ENCODE measurements around the gene LRMDA.
"Not testable (repeated sequence)": the region's sequence is repeated elsewhere in the genome, so short reads cannot be mapped to it uniquely, and the experiment has no call there.

Gene LRMDA

DNA sequence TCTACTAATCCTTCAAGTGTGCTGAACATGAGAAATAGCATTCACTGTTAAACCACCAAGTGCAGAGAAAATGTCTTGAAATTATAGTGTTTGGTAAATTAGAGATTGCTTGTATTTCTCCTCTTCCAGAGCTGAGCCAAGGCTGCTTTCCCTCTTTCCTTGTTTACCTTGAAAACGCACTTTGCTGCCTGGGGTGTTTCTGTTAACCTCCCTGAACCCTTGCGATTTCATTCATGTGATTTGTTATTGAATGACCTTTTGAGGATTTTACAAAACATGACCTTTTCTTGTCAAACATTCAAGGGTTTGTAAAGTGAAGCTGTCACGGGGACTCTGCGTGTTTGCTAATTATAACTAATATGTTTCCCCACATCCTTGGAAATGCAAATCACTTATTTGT is 169.4 kb downstream of the LRMDA start:
- no peaks in the 10 kb centered on the region for H3K79me2 ChIP-seq (ENCODE audit: low read length)
- H2AFZ ChIP-seq (ENCODE audit: low read depth, low read length): no peak overlapping the region
- no peaks in the 10 kb centered on the region for H3K36me3 ChIP-seq (replicated peaks; ENCODE audit: low read depth, low read length)
- no peak overlapping the region for H3K9ac ChIP-seq (ENCODE audit: low read length)
- TF ChIP-seq, protein P1, sequence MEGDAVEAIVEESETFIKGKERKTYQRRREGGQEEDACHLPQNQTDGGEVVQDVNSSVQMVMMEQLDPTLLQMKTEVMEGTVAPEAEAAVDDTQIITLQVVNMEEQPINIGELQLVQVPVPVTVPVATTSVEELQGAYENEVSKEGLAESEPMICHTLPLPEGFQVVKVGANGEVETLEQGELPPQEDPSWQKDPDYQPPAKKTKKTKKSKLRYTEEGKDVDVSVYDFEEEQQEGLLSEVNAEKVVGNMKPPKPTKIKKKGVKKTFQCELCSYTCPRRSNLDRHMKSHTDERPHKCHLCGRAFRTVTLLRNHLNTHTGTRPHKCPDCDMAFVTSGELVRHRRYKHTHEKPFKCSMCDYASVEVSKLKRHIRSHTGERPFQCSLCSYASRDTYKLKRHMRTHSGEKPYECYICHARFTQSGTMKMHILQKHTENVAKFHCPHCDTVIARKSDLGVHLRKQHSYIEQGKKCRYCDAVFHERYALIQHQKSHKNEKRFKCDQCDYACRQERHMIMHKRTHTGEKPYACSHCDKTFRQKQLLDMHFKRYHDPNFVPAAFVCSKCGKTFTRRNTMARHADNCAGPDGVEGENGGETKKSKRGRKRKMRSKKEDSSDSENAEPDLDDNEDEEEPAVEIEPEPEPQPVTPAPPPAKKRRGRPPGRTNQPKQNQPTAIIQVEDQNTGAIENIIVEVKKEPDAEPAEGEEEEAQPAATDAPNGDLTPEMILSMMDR (IDR thresholded peaks at IDR 0.05; ENCODE audit: low read depth, low read length): no peak
- no peak for TF ChIP-seq EZH2phosphoT487 (IDR thresholded peaks at IDR 0.05; ENCODE audit: low read depth)
- H3K27me3 ChIP-seq (ENCODE audit: low read depth, low read length): no peaks in the 10 kb centered on the region
- no peak overlapping the region for H3K4me3 ChIP-seq (ENCODE audit: low read length)
- H3K9me3 ChIP-seq (ENCODE audit: insufficient read depth, low read length): no peaks in the 10 kb centered on the region
- no peaks in the 10 kb centered on the region for H4K20me1 ChIP-seq (ENCODE audit: insufficient read depth, low read length)
- no peak overlapping the region for H3K4me2 ChIP-seq (ENCODE audit: low read length)
- H3K4me1 ChIP-seq (ENCODE audit: low read length): no peaks in the 10 kb centered on the region
- no peak overlapping the region for H3K27ac ChIP-seq (ENCODE audit: low read length)

DNA sequence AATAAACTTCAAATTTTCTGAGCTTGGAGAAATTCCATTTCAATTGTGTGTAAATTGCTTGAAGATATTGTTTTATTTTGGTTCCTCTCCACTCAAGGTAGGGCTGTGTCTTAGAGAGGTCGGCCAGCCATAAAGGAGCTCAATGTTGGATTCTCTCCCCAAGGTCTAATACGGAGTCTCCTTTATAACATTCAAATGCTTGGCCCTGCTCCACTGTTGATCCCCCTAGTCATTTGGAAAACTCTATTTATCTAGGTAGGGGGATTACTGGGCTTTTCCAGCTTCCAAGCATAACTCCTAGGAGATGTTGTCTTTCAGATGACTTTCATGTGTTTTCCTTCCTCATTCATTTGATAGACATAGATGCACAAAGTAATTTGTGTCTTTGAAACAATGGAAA is 170.9 kb downstream of the LRMDA start:
- Histone ChIP-seq H4K20me1 (ENCODE audit: insufficient read depth, low read length) (no peaks in the 10 kb centered on the region), H3K9me3 (ENCODE audit: insufficient read depth, low read length) (no peaks in the 10 kb centered on the region), H3K36me3 (replicated peaks; ENCODE audit: low read depth, low read length) (no peaks in the 10 kb centered on the region), H3K79me2 (ENCODE audit: low read length) (no peaks in the 10 kb centered on the region), H3K4me3 (ENCODE audit: low read length) (no peak overlapping the region), H3K27ac (ENCODE audit: low read length) (no peak overlapping the region), H3K9ac (ENCODE audit: low read length) (no peak overlapping the region), H3K27me3 (ENCODE audit: low read depth, low read length) (no peaks in the 10 kb centered on the region), H3K4me2 (ENCODE audit: low read length) (no peak overlapping the region), H2AFZ (ENCODE audit: low read depth, low read length) (no peak overlapping the region), H3K4me1 (ENCODE audit: low read length) (peaks cover 4% of the 10 kb centered on the region; the same call in 1 of the 2 replicates)
- TF ChIP-seq, protein P1 (IDR thresholded peaks at IDR 0.05; ENCODE audit: low read depth, low read length): no peak
- no peak for TF ChIP-seq EZH2phosphoT487 (IDR thresholded peaks at IDR 0.05; ENCODE audit: low read depth)

DNA sequence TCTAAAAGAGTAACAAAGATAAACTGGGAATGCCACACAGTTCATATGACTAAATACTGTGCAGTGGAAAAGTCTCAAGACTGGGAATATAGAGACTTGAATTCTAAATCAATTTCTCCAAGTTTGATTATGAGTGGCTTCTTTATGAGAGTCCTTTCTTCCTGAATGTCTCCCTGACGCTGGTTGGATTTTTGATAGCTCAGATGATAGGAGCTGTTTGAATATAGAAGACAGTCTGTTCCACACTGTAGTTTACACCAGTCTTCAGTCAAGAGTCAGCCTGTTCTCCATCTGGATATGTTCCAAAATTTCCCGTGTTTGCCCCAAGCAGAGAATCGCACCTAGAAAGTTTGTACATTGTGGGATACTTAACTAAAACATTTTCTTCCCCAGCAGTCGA is 173.7 kb downstream of the LRMDA start:
- Histone ChIP-seq H3K4me1 (ENCODE audit: low read length) (peaks cover 4% of the 10 kb centered on the region; the same call in 1 of the 2 replicates), H3K27me3 (ENCODE audit: low read depth, low read length) (no peaks in the 10 kb centered on the region), H3K9ac (ENCODE audit: low read length) (no peak overlapping the region), H3K4me3 (ENCODE audit: low read length) (no peak overlapping the region), H4K20me1 (ENCODE audit: insufficient read depth, low read length) (no peaks in the 10 kb centered on the region), H3K4me2 (ENCODE audit: low read length) (no peak overlapping the region), H3K36me3 (replicated peaks; ENCODE audit: low read depth, low read length) (no peaks in the 10 kb centered on the region), H3K27ac (ENCODE audit: low read length) (no peak overlapping the region), H2AFZ (ENCODE audit: low read depth, low read length) (no peak overlapping the region), H3K9me3 (ENCODE audit: insufficient read depth, low read length) (no peaks in the 10 kb centered on the region), H3K79me2 (ENCODE audit: low read length) (no peaks in the 10 kb centered on the region)
- TF ChIP-seq, protein P1 (IDR thresholded peaks at IDR 0.05; ENCODE audit: low read depth, low read length): no peak
- no peak for TF ChIP-seq EZH2phosphoT487 (IDR thresholded peaks at IDR 0.05; ENCODE audit: low read depth)

DNA sequence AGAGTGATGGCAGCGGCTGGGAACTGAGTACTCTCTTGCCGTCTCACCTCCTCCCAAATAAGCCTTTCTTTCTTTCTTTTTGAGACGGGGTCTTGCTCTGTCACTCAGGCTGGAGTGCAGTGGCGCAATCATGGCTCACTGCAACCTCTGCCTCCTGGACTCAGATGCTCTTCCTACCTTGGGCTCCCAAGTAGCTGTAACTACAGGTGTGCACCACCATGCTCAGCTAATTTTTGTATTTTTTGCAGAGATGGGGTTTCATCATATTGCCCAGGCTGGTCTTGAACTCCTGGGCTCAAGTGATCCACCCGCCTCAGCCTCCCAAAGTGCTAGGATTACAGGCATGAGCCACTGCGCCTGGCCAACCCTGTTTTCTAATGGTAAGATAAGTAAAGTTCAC is 174.4 kb downstream of the LRMDA start:
- not testable (repeated sequence) for H3K9me3 ChIP-seq (ENCODE audit: insufficient read depth, low read length); H3K79me2 ChIP-seq (ENCODE audit: low read length); H3K4me3 ChIP-seq (ENCODE audit: low read length); H2AFZ ChIP-seq (ENCODE audit: low read depth, low read length); H3K27me3 ChIP-seq (ENCODE audit: low read depth, low read length); H3K4me2 ChIP-seq (ENCODE audit: low read length); H3K36me3 ChIP-seq (replicated peaks; ENCODE audit: low read depth, low read length); H4K20me1 ChIP-seq (ENCODE audit: insufficient read depth, low read length); H3K9ac ChIP-seq (ENCODE audit: low read length); H3K4me1 ChIP-seq (ENCODE audit: low read length); H3K27ac ChIP-seq (ENCODE audit: low read length)

Data from OCI-LY3 (cell line).